Jurkat, Clone E6-1 (cell line): ENCODE results near the gene TMEM243.
"Not testable (repeated sequence)": the region's sequence is repeated elsewhere in the genome, so short reads cannot be mapped to it uniquely, and the experiment has no call there.

Experiments used
- DNase-seq: peaks from one replicate; pipeline ENCODE4 v3.0.0-alpha.2; 2011; ENCODE audit warnings: low read depth, low spot score
- H3K4me3 ChIP-seq: 2 replicates; pipeline ENCODE4 v1.5.1; 2011; ENCODE audit warnings: mild to moderate bottlenecking, low read length, control low read depth, moderate library complexity

Gene TMEM243

DNA sequence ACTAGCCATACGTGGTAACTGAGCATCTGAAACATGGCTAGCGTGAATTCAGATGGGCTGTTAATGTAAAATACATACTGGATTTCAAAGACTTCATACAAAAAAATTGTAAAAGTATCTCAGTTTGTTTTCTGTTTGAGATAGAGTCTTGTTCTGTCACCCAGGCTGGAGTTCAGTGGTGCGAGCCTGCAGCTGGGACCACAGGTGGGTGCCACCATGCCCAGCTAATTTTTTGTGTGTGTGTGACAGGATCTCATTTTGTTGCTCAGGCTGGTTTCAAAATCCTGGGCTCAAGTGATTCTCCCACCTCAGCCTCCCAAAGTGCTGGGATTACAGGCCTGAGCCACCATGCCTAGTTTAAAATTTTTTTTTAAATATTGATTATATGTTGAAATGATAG lies 4.5 kb downstream of the TMEM243 start:
- no peak overlapping the region for H3K4me3 ChIP-seq
- DNase-seq: no peak

DNA sequence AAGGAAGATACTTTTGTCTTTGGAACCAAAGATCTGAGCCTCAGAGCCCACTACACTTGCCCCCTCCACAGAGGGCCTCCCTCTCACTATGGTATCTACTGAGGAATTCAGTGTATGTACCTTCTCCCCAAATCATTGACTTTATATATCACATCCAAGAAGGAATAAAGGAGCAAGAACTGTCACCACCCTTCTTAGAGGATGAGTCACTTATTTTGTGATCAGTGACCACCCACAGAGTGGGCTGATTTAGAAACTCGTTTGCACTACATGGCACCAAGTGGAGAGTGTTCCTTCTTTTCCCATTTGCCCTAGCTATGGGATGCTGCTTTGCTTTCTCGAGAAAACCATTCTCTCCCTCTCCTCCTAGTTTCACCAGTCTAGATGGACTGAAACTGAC lies 5.7 kb downstream of the TMEM243 start:
- DNase-seq: no peak
- H3K4me3 ChIP-seq: no peak overlapping the region

DNA sequence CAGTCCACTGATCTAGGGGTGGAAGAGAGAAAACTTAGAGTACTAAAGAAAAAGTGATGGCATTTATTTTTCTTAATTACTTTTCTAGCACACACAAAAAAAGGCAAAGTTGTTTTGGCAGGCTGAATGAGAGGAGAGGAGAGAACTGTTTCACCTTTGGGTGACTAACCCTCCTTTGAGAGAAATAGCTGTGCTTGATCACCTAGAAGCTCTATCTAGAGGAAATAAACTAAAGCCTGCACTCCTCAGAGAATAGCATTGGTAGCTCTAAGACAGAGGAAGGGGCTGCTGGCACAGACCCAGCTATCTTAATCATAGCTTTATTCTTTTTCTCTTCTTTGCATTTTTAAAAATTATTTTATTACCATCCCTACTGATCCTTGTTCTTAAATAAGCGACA lies 6.3 kb downstream of the TMEM243 start:
- no peak for DNase-seq
- no peak overlapping the region for H3K4me3 ChIP-seq

DNA sequence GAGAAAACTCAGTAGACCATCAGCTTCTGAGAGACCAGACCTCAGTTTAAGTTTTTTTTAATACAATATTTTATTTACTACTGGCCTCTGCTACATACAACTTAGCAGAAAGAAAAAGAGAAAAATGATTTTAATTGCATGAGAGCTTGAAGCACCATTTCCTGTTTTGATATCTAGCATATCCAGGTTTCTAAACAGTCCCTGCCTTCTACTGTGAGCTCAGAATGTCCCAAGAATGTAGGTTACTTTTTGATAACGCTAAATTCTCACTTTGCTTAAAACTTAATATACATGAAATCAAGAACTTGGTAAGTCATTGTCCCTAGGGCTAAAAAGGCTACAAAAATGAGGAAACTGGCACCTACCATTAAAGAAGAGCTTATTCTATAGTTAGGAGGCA lies 7.0 kb downstream of the TMEM243 start:
- no peak for DNase-seq
- H3K4me3 ChIP-seq: no peak overlapping the region

DNA sequence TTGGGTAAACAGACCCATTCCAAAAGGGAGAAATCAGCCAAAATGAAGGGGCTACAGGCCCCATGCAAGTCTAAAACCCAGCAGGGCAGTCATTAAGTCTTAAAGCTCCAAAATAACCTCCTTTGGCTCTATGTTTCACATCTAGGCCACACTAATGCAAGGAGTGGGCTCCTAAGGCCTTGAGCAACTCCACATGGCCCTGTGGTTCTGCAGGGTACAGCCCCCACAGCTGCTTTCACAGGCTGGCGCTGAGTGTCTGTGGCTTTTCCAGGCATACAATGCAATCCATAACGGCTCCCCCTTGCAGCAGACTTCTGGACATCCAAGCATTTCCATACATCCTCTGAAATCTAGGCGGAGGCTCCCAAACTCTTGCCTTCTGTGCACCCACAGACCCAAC lies 9.0 kb downstream of the TMEM243 start:
- no peak overlapping the region for H3K4me3 ChIP-seq
- no peak for DNase-seq

DNA sequence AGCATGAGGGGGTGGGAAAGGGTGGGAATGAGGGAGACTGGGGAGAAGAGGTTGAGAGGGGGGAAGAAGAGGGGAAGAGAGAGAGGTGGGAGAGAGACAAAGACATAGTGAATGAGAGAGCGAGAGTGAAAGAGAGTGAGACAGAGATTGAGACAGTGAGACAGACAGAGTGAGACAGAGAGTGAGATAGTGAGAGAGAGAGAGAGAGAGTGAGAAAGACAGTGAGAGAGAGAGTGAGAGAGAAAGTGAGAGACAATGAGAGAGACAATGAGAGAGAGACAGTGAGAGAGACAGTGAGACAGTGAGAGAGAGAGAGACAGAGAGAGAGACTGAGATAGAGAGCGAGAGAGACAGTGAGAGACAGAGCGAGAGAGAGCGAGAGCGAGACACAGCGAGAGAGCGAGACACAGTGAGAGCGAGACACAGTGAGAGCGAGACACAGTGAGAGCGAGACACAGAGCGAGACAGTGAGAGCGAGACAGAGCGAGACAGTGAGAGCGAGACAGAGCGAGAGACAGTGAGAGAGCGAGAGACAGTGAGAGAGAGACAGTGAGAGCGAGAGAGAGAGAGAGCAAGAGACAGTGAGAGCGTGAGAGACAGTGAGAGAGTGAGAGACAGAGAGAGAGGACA lies 10.1 kb downstream of the TMEM243 start:
- DNase-seq: no peak
- H3K4me3 ChIP-seq: no peak overlapping the region

DNA sequence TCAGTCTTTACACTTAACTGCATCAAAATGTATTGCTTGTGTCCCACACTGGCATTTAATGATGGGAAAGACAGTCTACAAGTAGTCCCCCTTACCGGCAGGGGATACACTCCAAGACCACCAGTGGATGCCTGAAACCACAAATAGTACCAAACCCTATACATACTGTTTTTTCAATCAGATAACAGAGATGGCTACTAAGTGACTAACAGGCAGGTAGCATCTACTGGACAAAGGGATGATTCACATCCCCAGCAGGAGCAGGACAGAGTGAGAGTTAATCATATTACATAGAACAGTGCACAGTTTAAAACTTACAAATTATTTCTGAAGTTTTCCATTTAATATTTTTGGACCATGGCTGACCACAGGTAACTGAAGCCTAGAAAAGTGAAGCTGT lies 13.2 kb downstream of the TMEM243 start:
- H3K4me3 ChIP-seq: no peak overlapping the region
- no peak for DNase-seq

DNA sequence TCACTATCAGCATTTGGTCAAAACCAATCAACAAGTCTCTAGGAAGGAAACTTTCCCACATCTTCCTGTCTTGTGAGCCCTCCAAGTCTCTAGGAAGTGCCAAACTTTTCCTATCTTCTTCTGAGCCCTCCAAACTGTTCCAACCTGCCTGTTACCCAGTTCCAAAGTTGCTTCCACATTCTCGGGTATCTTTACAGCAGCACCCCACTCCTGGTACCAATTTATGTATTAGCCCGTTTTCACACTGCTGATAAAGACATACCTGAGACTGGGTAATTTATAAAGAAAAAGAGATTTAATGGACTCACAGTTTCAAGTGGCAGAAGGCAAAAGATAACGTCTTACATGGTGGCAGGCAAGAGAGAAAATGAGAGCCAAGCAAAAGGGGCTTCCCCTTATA lies 13.8 kb downstream of the TMEM243 start:
- not testable (repeated sequence) for H3K4me3 ChIP-seq, DNase-seq

DNA sequence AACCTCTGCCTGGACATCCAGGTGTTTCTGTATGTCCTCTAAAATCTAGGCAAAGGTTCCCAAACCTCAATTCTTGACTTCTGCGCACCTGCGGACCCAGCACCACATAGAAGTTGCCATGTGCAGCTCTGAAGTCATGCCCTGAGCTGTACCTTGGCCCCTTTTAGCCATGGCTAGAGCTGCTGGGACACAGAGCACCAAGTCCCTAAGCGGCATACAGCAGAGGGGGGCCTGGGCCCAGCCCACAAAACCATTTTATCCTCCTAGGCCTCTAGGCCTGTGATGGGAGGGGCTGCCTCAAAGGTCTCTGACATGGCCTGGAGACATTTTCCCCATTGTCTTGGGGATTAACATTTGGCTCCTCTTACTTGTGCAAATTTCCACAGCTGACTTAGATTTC lies 14.6 kb downstream of the TMEM243 start:
- DNase-seq: no peak

DNA sequence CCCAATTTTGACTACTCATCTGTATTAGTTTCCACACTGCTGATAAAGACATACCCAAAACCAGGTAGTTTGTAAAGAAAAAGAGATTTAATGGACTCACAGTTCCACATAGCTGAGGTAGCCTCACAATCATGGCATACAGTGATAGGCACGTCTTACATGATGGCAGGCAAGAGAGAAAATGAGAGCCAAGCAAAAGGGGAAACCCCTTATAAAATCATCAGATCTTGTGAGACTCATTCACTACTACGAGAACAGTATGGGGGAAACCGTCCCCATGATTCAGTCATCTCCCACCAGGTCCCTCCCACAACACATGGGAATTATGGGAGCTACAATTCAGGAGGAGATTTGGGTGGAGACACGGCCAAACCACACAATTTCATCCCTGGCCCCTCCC lies 15.6 kb downstream of the TMEM243 start:
- H3K4me3 ChIP-seq, DNase-seq: not testable (repeated sequence)

More for the DNA sequence above, 14.6 kb downstream of the TMEM243 start:
- H3K4me3 ChIP-seq: no peak overlapping the region

DNA sequence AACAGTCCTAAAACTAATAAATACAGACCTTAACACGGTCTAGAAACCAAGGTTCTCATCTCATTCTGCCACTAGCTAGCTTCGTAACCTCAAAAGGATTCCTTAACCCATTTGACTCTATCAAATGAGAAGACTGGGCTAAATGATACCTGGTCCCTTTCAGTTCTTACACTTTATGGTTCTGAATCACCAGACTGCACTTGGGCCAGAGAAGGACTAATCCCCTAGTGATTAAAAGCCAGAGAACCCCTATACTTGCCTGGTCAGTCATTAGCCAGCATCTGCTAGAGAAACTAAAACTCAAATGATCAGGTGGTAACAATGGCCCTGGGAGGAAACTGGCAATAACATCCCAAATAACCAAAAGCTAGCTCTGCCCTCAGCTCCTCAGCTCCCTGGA lies 16.8 kb downstream of the TMEM243 start:
- DNase-seq: no peak
- no peak overlapping the region for H3K4me3 ChIP-seq

DNA sequence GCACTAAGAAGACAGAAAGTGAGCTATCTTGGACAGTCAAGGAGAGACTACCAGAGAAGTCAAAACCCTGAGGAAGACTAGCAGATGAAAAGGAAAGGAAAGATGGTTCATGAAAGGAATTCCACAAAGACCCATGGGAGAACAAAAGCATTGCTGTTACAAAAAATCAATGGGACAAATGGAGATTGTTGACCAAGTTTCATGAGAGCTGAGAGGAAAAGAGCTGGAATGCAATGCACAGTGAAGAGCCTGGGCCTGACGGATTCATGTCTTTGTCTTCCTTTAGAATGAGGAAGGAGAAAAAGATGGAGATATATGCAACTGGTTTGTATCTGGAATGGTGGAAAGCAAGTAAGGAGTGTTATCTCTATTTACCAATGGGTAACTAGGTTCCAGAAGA lies 17.3 kb downstream of the TMEM243 start:
- H3K4me3 ChIP-seq: no peak overlapping the region
- DNase-seq: no peak

DNA sequence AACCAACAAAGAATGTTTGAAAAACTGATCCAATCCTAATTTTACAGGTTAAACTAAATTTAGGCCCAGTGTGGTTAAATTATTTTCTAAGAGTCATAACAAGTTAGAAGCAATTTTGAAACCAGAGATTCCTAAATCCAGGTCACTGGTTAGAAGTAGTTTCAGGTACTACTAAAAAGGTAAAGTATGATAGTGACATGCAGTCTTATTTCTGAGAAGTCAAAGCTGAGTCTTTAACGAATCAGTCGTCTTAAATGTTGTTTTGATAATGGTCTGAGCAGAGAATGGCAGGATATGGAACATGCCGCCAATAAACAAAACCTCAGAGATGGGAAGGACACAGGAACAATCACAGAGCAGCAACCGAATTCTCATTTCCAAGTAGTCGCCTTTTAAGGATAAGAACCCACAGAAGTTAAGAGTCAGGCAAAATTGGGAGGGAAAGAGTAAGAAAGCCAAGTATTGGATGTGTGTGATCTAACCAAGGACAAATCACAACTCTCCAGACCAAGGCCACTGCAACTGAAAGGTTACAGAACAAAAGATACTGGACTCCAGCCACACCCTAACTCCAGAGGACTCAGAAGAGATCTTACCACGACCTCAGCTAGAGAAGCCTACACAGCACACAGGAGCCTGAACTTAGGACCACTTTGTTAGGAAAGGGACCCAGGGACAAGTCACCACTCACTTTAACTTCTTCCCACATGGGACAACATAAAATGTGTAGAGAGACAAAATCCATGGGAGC lies 19.7 kb downstream of the TMEM243 start:
- H3K4me3 ChIP-seq: no peak overlapping the region
- no peak for DNase-seq

DNA sequence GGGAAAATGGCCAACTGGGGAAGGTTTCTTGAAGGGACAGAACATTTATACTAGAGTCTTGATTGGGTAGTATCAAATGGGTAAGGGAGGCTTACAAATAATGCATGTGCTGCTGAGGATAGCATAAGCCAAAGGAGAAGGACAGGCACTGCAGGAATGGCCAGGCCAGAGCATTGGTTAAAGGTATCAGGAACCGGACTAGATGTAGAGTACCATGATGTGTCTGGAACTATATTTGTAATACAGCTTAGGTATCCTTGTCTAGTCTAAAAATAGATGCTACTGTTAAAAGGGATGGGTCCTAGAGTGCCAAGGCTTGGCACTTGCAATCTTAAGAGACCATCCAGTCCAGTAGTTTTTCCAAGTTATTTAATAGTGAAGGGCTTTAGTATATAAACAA lies 20.3 kb downstream of the TMEM243 start:
- DNase-seq: no peak
- no peak overlapping the region for H3K4me3 ChIP-seq

DNA sequence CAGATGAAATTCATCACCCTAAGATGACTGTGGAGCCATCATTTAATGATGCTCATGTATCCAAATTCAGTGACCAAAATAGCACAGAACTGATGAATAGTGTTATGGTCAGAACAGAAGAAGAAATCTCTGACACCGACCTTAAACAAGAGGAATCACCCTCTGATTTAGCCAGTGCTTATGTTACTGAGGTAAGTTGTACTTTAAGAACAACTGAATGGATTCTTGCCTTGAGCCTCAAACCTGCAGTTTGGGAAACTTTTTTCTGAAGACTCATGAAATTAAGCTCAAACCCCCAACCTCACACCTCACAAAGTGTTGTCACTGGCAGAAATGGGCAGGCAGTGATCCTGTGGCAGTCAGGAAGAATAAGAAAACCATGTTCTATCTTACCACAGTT lies 25.6 kb downstream of the TMEM243 start:
- no peak overlapping the region for H3K4me3 ChIP-seq
- DNase-seq: no peak

DNA sequence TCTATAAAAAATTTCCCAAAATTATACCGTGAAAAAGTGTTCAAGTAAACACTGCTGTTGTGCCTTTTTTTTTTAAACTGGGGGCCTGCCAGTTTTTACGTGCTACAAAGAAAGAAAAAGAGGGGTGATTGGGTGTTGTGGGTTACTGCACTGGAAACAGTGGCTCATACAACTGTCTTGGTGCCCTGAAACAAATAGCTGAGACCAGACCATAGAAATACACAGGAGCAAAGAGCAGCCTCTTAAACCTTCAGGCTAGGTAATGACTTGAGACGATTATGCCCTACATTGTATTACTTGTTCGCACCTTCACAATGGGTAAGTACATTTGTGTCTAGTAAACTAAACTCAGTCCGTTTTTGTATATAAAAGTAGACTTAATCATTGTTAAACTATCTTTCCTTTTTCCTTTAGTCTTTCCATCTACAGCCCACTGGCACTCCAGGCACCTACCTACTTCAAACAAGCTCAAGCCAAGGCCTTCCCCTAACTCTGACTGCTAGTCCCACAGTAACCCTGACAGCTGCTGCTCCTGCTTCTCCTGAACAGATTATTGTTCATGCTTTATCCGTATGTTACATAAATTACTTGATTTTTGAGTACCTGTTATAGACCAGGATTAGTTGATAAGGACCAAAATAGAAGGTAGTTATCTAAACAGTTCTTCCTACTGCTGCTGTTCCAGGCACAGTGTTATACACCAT lies 26.6 kb downstream of the TMEM243 start:
- no peak overlapping the region for H3K4me3 ChIP-seq
- no peak for DNase-seq

DNA sequence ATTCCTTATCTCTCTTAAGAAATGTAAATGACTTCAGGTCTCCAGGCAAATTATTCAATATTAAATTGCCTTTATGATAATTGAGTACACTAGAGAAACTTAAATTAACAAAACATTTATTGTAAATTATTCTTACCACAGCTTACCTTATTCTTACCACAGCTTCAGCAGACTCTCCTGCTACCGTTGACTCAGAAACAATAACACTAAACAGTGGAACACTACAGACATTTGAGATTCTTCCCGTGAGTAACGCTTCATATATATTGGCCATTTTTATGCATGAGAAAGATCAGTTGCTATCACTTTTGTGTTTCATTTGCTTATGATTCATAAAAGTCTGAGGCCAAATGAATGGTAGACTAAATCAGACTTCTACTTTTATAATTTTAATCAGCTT lies 28.7 kb downstream of the TMEM243 start:
- no peak for DNase-seq
- no peak overlapping the region for H3K4me3 ChIP-seq

DNA sequence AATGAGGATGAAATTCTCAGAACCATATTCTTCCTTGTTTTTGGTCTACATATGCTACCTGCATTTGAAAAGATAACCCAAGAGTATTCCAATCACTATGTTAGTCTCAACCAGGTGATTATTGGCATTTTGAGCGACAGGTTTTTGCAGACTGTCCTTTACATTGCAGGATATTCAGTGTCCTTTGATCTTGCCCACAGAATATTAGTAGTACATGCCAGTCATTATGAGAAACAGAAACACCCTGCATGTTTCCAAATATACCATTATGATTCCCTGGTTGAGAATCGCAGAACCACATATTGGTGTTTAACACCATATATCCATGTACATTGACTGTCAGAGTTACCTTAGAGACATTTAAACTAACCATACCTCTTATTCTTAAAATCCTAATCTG lies 30.6 kb downstream of the TMEM243 start:
- H3K4me3 ChIP-seq: no peak overlapping the region
- no peak for DNase-seq

DNA sequence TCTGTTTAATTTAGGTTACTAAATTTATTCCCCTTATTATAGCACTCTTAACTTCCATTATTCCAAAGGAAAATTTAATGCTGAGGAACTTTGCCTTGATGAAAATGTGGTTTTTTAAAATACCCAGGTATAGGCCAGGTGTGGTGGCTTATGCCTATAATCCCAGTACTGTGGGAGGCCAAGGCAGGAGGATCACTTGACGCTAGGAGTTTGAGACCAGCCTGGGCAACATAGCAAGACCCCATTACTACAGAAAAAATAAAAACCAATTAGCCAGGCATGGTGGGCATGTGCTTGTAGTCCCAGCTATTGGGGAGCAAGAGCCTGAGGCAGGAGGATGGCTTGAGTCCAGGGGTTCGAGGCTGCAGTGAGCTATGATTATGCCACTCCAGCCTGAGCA lies 32.4 kb downstream of the TMEM243 start:
- DNase-seq: no peak
- H3K4me3 ChIP-seq: no peak overlapping the region

DNA sequence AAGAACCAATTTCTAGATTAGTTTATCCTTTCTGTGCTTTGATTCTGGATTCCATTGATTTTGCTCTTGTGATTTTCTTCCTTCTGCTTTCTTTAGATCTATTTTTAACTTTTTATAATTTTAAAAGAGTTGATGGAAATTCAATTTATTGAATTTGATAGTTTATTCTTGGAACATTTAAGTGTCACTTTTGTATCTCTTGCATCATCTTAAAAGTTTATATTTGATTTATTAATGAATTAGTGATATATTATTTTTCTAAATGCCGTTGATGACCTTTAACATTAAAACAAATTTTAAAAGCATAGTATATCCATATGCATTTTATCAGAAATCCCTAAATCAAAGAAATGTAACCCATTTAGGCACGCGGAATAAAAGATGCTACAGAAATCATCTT lies 40.4 kb downstream of the TMEM243 start:
- H3K4me3 ChIP-seq: no peak overlapping the region
- DNase-seq: no peak

DNA sequence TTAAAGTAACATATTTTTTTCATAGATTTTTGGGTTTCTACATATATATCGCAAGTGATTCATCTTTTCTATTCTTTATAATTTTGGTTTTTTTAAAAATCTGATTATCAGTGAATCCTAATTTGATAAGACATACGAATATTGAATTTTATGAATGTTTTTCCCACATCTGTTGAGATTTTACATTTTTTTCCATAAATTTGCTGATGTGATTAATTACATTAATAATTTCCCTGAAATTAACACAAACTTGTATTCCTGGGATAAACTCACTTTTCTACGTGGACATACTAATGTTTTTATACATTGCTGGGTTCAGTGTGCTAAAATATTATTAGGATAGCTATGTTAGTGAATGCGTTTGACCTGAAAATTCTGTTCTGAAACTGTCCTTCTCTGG lies 41.2 kb downstream of the TMEM243 start:
- no peak for DNase-seq
- no peak overlapping the region for H3K4me3 ChIP-seq
